ENCODE data around the gene AKAP13.

GRCh38 chr15:85520650-85521049 lies 140.2 kb downstream of the AKAP13 start:
- TF ChIP-seq CTCF (IDR thresholded peaks at IDR 0.05) (no peak), POLR2AphosphoS5 (IDR thresholded peaks at IDR 0.05; ENCODE audit: low read depth, low read length) (no peak), REST (IDR thresholded peaks at IDR 0.05; ENCODE audit: low read depth, low read length) (no peak), SMC3 (IDR thresholded peaks at IDR 0.05; ENCODE audit: low read depth, low read length) (no peak), EZH2phosphoT487 (IDR thresholded peaks at IDR 0.05; ENCODE audit: borderline replicate concordance, low read depth) (no peak)

Measured in SK-N-SH (cell line).